KG1 (cell line): Measurements from ENCODE around the gene TASP1.
"Not testable (repeated sequence)": the region's sequence is repeated elsewhere in the genome, so short reads cannot be mapped to it uniquely, and the experiment has no call there.

Experiments used
- DNase-seq: peaks from one replicate; lab custom pipeline; 2025; lab: John Stamatoyannopoulos, UW

The TASP1 gene

DNA sequence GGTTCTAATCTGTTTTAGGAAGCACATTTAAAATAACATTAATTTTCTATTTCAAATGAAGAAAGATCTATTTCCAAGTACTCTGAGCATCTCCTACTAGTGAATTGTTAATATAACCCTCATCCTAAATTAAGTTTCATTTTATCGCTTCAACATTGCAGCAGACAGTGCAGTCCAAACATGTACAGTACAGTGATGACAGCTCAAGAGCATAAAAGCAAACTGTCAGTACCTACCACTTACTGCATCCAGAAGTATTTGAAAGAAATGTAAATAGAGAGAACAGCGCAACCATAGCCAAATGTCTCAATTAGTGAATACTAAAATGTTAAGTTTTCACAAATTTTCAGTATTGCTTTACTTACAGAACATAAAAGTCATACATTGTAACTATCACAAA, 238.3 kb downstream of the TASP1 start:
- DNase-seq = no peak

GRCh38 chr20:13397300-13397724, 241.4 kb downstream of the TASP1 start:
- DNase-seq = no peak

DNA sequence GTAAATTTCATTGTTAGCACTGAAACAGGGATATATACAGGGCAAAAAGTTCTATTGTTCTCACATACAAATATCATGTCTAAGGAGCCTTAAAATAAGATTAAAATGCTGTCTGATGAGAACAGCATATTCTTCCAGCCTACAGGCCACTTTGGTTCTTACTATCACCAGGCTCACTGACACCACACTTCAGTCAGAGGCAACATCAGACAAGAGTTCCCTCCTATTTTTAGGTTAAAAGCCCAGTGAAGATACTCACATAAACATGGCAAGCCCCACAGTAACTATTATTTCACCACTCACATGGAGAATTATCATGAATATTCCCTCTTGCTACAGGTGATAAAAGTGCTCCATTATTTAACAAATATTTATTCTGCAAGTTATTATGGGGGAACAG, 241.9 kb downstream of the TASP1 start:
- no peak for DNase-seq

DNA sequence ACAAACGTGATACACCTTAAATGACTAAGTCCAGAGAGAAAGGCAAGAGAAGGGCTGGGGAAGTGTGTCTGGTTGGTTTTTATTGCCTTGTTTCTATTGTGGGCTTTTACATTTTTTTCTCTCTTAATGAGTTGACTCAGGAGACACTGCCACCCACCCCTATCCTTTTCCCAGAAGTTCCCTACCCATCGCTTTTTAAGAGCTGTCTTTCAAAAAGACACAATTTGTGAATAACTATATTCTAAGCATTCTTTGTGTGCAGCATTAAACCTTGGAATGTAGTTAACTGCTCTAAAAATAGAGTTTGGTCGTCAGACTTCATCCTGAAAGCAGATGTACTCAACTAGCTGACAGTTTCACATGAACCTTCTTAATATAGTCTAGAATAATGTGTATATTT, 242.7 kb downstream of the TASP1 start:
- no peak for DNase-seq

DNA sequence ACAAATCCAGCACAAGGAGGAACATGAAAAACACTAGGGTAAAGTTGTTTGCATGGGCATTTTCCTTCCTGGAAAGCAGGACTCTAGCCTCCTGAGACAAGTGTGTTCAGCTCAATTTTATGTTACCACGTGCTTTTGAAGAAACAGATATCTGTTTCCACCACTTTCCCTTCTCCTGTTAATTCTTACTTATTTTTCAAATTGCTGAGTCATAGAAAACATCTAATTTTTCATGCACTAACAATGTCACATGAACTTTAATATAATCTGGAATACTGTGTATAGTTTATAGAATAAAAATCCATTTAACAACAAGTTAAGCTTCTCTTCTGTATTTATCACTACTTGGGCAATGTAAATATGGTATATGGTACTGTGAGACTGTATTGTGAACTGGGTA, 243.5 kb downstream of the TASP1 start:
- no peak for DNase-seq

- DNase-seq = no peak
Measured at GRCh38 chr20:13392391-13392790, 246.3 kb downstream of the TASP1 start.

DNA sequence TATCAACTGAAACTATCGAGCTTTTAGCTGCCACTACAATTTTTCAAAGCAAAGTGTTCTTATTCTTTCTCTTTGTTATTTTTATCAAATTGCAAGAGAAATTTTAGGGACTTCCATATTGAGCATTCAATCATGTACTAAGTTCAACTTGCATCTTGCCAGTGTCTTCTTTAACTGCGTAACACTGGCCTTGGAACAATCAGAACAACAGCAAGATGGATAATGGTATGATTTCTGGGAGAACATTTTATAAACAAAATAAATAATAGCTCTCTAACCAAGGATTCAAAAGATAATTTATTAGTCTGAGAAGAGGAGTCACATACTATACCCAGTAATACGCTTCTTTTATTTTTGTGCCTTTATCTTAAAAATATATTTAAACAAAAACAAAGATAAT, 249.6 kb downstream of the TASP1 start:
- no peak for DNase-seq

DNA sequence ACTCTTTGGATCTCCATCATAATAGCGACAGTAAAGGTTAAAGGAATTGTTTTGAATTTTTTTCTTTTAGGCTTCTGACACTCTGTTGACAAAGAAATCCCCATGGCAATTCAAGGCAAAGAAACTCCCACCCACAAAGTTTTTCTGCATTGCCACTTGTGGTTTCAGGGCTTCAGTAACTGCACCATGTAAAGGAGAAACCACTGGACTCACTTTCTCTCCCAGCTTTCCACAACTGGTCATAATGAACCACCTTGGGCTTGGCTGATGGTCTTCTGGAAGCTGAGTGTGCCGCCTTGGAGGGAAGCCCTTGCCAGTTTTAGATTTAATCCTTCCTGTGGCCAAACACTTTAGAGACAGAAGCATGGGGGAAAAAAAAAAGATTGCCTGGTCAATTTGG, 254.6 kb downstream of the TASP1 start:
- DNase-seq = no peak

DNA sequence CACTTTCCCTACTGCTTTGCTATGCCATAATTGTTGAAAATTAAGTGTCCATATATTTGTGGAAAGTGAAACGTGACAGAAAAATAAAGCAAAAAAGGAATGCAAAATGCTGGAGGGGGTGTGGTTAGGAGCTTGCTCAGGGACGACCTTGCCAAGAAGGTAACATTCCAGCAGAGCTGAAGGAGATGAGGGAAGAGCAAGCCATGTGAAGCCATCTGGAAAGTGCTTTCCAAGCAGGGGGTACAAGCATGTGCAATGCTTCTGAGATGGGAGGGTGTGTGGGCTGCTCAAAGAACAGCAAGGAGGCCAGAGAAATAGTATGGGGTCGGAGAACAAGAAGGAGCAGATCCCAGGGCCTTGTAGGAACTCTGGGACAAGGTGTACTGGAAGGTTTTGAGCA, 255.9 kb downstream of the TASP1 start:
- no peak for DNase-seq

- DNase-seq = not testable (repeated sequence)
Measured at GRCh38 chr20:13380497-13381229, 258.1 kb downstream of the TASP1 start.

GRCh38 chr20:13373400-13373799, 265.3 kb downstream of the TASP1 start:
- no peak for DNase-seq

GRCh38 chr20:13364278-13365170, 274.2 kb downstream of the TASP1 start:
- DNase-seq = no peak

DNA sequence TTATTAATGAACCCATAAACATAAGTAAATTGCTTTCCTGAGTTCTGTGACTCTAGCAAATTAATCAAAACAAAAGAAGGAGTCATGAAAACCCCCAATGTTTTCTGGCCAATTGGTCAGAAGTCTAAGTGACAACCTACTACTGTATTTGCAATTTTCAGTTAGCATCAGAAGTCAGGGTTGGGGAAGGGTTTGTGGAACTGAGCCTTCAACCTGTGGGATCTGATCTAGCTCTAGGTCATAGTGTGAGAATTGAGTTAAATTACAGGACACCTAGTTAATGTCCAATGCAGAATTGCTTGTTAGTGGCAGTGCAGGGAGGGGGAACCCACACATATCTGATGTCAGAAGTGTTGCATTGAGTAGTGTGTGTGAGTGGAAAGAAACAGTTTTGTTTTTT, 275.3 kb downstream of the TASP1 start:
- DNase-seq = no peak

GRCh38 chr20:13362165-13362564, 276.6 kb downstream of the TASP1 start:
- not testable (repeated sequence) for DNase-seq

GRCh38 chr20:13358936-13359335, 279.8 kb downstream of the TASP1 start:
- DNase-seq = not testable (repeated sequence)

GRCh38 chr20:13357782-13358181, 280.9 kb downstream of the TASP1 start:
- DNase-seq = not testable (repeated sequence)

DNA sequence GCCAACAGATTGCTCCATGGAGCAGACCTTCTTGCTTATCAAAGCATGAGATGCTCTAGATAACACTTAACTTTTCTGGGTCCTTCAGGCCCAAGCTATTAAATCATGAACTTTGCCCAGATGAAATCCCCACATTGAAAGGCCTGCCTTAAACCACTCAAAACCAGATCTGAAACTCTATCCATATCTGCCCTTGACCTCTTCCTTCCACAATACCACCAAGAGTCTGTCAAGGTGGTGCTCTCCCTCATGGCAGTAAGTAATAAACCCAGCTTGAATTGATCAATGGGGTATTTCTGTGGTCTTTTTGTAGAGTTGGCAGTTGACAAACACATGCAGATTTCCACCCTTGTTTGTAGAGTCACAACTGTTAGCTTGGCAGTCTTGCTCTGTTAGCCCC, 282.1 kb downstream of the TASP1 start:
- no peak for DNase-seq

DNA sequence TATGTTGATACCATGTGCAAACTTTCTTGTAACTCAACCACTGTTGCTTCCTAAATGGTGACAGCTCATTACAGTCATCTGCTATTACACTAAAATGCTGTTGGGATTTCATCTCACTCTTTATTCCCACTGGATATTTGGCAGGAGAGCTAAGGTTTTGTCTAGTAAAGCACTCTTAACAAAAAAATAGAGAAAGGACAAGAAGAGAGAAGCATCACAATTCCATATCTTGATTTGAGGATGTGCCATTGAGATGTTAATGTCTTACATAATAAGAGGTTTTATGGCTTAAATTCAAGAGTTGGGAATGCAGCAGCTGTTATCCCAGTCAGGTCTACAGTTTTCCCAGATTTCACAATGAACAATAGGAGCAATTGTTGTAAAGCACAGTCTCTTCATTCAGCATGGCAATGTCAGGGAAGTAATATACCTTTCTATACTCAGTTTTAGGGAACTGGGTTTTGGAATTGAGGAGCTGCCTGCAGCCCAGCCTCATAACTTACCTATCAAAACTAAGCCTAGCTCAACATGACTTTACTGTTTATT, 282.7 kb downstream of the TASP1 start:
- DNase-seq = no peak

GRCh38 chr20:13355411-13355810, 283.3 kb downstream of the TASP1 start:
- DNase-seq = no peak

DNA sequence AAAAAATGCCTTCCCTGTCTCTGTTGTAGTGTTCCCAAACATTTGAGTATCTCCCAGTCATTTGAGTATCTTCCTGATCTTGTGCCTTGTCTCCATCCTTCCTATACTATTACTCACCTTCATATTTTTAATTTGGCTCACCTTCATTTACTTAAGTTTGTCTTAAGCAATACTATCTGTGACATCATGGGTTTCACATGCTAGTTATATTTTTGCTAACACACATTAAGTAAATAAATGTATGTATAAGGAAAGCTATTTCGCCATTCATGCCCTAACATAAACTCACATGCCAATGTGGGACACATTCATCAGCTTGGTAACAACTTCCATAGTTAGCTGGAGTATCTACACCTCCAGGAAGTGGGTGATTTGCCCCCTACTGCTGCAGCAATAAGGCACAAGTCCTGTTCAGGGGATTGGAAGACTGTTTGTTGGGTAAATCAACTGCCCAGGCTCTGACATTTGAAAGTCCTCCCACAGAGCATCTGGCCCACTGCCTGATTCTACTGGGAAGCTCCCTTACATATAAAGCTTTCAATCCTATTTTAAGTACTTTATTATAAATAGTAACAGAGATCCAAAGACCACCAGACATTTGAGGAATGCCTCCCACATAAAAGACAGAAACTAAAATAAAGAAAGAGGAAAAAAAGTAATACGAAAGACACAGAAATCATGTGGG, 285.3 kb downstream of the TASP1 start:
- DNase-seq = no peak

DNA sequence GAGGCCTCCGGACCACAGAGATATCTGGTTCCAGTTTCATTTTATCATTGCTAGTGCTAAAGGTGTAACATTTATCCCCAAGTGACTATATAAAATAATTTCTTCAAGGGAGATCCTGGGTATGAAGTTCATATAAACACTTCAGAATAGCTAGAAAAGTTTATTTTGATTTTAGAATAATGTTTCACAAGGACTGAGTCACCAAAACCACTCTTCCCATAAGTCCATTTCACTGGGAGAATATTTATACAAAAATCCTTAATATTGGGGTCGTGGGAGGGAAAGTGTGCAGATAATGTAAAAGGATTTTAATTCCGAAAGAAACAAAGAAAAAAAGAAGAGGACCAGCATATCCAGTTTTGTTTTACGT, 289.5 kb downstream of the TASP1 start:
- no peak for DNase-seq
